Activated CD4-positive, alpha-beta T cell treated with anti-CD3 and anti-CD28 coated beads, Interleukin-2, amount 50 U/mL, for 16 hours (primary cell): ENCODE data around the gene CTCF.

Source experiments
- DNase-seq: peaks from one replicate; pipeline ENCODE4 v3.0.0-alpha.2; 2020

CTCF gene

GRCh38 chr16:67655363-67655762, 93.0 kb downstream of the CTCF start:
- no peak for DNase-seq

GRCh38 chr16:67656344-67657016, 94.2 kb downstream of the CTCF start:
- no peak for DNase-seq

GRCh38 chr16:67657017-67657608, 94.8 kb downstream of the CTCF start:
- no peak for DNase-seq

GRCh38 chr16:67657751-67658518, 95.6 kb downstream of the CTCF start:
- DNase-seq, result no peak

- no peak for DNase-seq
Observed at GRCh38 chr16:67658849-67659674, 96.7 kb downstream of the CTCF start.

- DNase-seq, result peak; percentile 94
Observed at GRCh38 chr16:67659675-67660563, 97.6 kb downstream of the CTCF start, which contains the start of gene ACD. Gene ACD (minus strand): TSS chr16:67660260. CDS start chr16:67660220, 40 bp downstream.

- peak; percentile 98 for DNase-seq
Observed at GRCh38 chr16:67660564-67661028, 98.3 kb downstream of the CTCF start, which contains the start of gene PARD6A. Gene PARD6A (plus strand): TSS chr16:67660960. CDS start chr16:67661039, 79 bp downstream.

GRCh38 chr16:67661101-67661761, 98.9 kb downstream of the CTCF start:
- DNase-seq, result peak; percentile 31

- DNase-seq, result no peak
Observed at GRCh38 chr16:67661886-67662652, 99.7 kb downstream of the CTCF start.

GRCh38 chr16:67662653-67663010, 100.3 kb downstream of the CTCF start:
- DNase-seq, result no peak

- DNase-seq, result peak; percentile 48
Observed at GRCh38 chr16:67663151-67663876, 101.0 kb downstream of the CTCF start.

- no peak for DNase-seq
Observed at GRCh38 chr16:67663877-67664222, 101.5 kb downstream of the CTCF start.

- no peak for DNase-seq
Observed at GRCh38 chr16:67664258-67664657, 101.9 kb downstream of the CTCF start.

GRCh38 chr16:67664871-67665270, 102.5 kb downstream of the CTCF start:
- no peak for DNase-seq

GRCh38 chr16:67665598-67665997, 103.3 kb downstream of the CTCF start:
- DNase-seq, result no peak

GRCh38 chr16:67666032-67666551, 103.8 kb downstream of the CTCF start:
- no peak for DNase-seq

- DNase-seq, result peak; percentile 86
Observed at GRCh38 chr16:67666559-67667452, 104.5 kb downstream of the CTCF start, which contains the start of the genes C16orf86 and ENKD1. Gene C16orf86 (plus strand): TSS chr16:67666814. CDS start chr16:67666971, 157 bp downstream. Gene ENKD1 (minus strand): TSS chr16:67666750. CDS start chr16:67666442, 308 bp downstream.

- no peak for DNase-seq
Observed at GRCh38 chr16:67667453-67667816, 105.1 kb downstream of the CTCF start.
